ENCODE measurements around the gene TEC. TPM values are rescaled to one million over a fixed set of nuclear protein-coding genes. Genes with fewer than 3 reads are reported as not detected.

Gene TEC
- total and polyA plus RNA-seq, 9 of the 15 experiments (the other 6 are each of a cell fraction or from before 2014, with no cell fraction given), result 5.3 to 14.7 (median 8.8) TPM

DNA sequence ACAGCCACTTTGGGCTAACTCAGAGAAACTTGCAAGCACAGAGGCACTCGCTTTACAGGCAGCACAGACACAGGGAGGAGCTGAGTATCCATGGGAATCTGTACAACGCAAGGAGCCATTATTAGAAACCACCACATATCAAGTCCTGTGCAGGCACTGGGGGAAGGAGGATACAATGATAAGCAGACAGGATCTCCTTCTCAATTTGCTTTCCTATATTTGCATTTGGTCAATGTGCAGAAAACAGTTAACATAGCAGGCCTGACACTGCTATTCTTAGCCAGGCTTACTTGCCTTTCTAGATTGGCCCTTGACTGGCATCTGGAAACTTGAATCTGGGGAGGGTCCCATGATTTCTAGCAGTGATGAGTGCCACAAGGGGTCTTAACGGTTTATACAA is 65.8 kb downstream of the TEC start (continued):
- TF ChIP-seq ARID1B (IDR thresholded peaks at IDR 0.05), result peak; percentile 99
- TF ChIP-seq ZBTB7A (IDR thresholded peaks at IDR 0.05; ENCODE audit: borderline replicate concordance, control insufficient read depth, low read depth, low read length), result no peak
- TF ChIP-seq XRCC3 (IDR thresholded peaks at IDR 0.05), result no peak
- peak in 1 of 2 experiments; percentile 62; a peak in 2 of 4 replicates for TF ChIP-seq MAZ (CRISPR knock-in tag; conservative IDR thresholded peaks at IDR 0.05 in 1 of 2, IDR thresholded peaks at IDR 0.05 in 1 of 2)
- peak; percentile 100 for TF ChIP-seq CBFA2T3 (IDR thresholded peaks at IDR 0.05)
- TF ChIP-seq ZNF3 (CRISPR knock-in tag; IDR thresholded peaks at IDR 0.05), result no peak
- peak; percentile 99 for TF ChIP-seq PML (IDR thresholded peaks at IDR 0.05; ENCODE audit: low read length)
- TF ChIP-seq BRD9 (IDR thresholded peaks at IDR 0.05; ENCODE audit: low read depth, partially characterized antibody), result no peak
- TF ChIP-seq FOXP1 (CRISPR knock-in tag; IDR thresholded peaks at IDR 0.05), result peak; percentile 69; the same call in 1 of the 2 replicates
- no peak for TF ChIP-seq GTF2F1 (IDR thresholded peaks at IDR 0.05; ENCODE audit: low read depth, low read length)
- TF ChIP-seq, protein P1, sequence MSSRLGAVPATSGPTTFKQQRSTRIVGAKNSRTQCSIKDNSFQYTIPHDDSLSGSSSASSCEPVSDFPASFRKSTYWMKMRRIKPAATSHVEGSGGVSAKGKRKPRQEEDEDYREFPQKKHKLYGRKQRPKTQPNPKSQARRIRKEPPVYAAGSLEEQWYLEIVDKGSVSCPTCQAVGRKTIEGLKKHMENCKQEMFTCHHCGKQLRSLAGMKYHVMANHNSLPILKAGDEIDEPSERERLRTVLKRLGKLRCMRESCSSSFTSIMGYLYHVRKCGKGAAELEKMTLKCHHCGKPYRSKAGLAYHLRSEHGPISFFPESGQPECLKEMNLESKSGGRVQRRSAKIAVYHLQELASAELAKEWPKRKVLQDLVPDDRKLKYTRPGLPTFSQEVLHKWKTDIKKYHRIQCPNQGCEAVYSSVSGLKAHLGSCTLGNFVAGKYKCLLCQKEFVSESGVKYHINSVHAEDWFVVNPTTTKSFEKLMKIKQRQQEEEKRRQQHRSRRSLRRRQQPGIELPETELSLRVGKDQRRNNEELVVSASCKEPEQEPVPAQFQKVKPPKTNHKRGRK (tag; IDR thresholded peaks at IDR 0.05), result no peak
- TF ChIP-seq MED1 (CRISPR knock-in tag; IDR thresholded peaks at IDR 0.05; ENCODE audit: borderline replicate concordance), result no peak
- TF ChIP-seq SIRT6 (IDR thresholded peaks at IDR 0.05; ENCODE audit: low read depth, low read length), result no peak
- no peak for TF ChIP-seq TCF7 (IDR thresholded peaks at IDR 0.05; ENCODE audit: borderline replicate concordance)
- TF ChIP-seq, protein P2, sequence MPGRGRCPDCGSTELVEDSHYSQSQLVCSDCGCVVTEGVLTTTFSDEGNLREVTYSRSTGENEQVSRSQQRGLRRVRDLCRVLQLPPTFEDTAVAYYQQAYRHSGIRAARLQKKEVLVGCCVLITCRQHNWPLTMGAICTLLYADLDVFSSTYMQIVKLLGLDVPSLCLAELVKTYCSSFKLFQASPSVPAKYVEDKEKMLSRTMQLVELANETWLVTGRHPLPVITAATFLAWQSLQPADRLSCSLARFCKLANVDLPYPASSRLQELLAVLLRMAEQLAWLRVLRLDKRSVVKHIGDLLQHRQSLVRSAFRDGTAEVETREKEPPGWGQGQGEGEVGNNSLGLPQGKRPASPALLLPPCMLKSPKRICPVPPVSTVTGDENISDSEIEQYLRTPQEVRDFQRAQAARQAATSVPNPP (IDR thresholded peaks at IDR 0.05; ENCODE audit: borderline replicate concordance, insufficient read depth, insufficient read length), result no peak
- no peak for TF ChIP-seq ZNF174 (CRISPR knock-in tag; IDR thresholded peaks at IDR 0.05)
- no peak for TF ChIP-seq ZZZ3 (IDR thresholded peaks at IDR 0.05)
- TF ChIP-seq NR1H2 (CRISPR knock-in tag; IDR thresholded peaks at IDR 0.05), result no peak
- no peak; the same call in 1 of the 2 replicates for TF ChIP-seq MTA1 (IDR thresholded peaks at IDR 0.05; ENCODE audit: borderline replicate concordance)
- no peak for TF ChIP-seq TEAD2 (tag; IDR thresholded peaks at IDR 0.05)
- TF ChIP-seq, protein P3, sequence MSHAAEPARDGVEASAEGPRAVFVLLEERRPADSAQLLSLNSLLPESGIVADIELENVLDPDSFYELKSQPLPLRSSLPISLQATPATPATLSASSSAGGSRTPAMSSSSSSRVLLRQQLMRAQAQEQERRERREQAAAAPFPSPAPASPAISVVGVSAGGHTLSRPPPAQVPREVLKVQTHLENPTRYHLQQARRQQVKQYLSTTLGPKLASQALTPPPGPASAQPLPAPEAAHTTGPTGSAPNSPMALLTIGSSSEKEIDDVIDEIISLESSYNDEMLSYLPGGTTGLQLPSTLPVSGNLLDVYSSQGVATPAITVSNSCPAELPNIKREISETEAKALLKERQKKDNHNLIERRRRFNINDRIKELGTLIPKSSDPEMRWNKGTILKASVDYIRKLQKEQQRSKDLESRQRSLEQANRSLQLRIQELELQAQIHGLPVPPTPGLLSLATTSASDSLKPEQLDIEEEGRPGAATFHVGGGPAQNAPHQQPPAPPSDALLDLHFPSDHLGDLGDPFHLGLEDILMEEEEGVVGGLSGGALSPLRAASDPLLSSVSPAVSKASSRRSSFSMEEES (CRISPR knock-in tag; IDR thresholded peaks at IDR 0.05), result no peak

Measured in K562 (cell line).